Liver (tissue), 9 donors: ENCODE data around the gene TMEM205. TPM values are rescaled to one million over a fixed set of nuclear protein-coding genes. Genes with fewer than 3 reads are reported as not detected.

ENCODE experiments used
- DNase-seq: peaks from one replicate; pipeline ENCODE4 v3.0.0-alpha.2; 2017; ENCODE audit warnings: low spot score
- H3K27ac ChIP-seq, 2 donors: one replicate each; pipeline ENCODE4 v1.7.0; 2013; ENCODE audit warnings: inconsistent platforms in 2 of 2, low read length in 2 of 2, control low read depth in 1 of 2, low read depth in 1 of 2, mild to moderate bottlenecking in 1 of 2
- H3K27me3 ChIP-seq, 4 donors: one replicate each; pipeline versions ENCODE4 v1.6.1 to v1.7.0; 2013; ENCODE audit warnings: low read length in 3 of 4, inconsistent platforms in 1 of 4, mild to moderate bottlenecking in 1 of 4, moderate library complexity in 1 of 4; ENCODE audit not compliant: control insufficient read depth in 4 of 4, insufficient read depth in 4 of 4
- H3K36me3 ChIP-seq, 4 donors: one replicate each; pipeline versions ENCODE4 v1.6.1 to v1.7.0; 2013; ENCODE audit warnings: low read length in 3 of 4, mild to moderate bottlenecking in 3 of 4, low read depth in 1 of 4, moderate library complexity in 1 of 4; ENCODE audit not compliant: control insufficient read depth in 4 of 4, insufficient read depth in 3 of 4
- H3K4me1 ChIP-seq, 4 donors: one replicate each; pipeline versions ENCODE4 v1.6.1 to v1.7.0; 2013; ENCODE audit warnings: low read length in 3 of 4, mild to moderate bottlenecking in 3 of 4, moderate library complexity in 1 of 4; ENCODE audit not compliant: control insufficient read depth in 4 of 4, insufficient read depth in 4 of 4
- H3K4me3 ChIP-seq, 3 donors: one replicate each; pipeline versions ENCODE4 v1.6.1 to v1.7.0; 2013; ENCODE audit warnings: low read length in 3 of 3, control low read depth in 1 of 3, low read depth in 1 of 3, mild to moderate bottlenecking in 1 of 3
- H3K9ac ChIP-seq, 2 donors: one replicate each; pipeline ENCODE4 v1.7.0; 2013; ENCODE audit warnings: low read length in 2 of 2, mild to moderate bottlenecking in 2 of 2, moderate library complexity in 2 of 2, control low read depth in 1 of 2, low read depth in 1 of 2
- H3K9me3 ChIP-seq, 4 donors: one replicate each; pipeline versions ENCODE4 v1.6.1 to v1.7.0; 2013; ENCODE audit warnings: low read length in 3 of 4; ENCODE audit not compliant: control insufficient read depth in 4 of 4
- EGR1 ChIP-seq, 2 donors: IDR thresholded peaks; 2 replicates each; pipeline ENCODE4 v1.6.1; 2016 to 2018; ENCODE audit warnings: antibody characterized with exemption in 2 of 2, low read depth in 2 of 2
- FOXA1 ChIP-seq: IDR thresholded peaks from 2 replicates; pipeline ENCODE4 v1.6.1; 2016; ENCODE audit warnings: antibody characterized with exemption
- FOXA2 ChIP-seq: IDR thresholded peaks from 2 replicates; pipeline ENCODE4 v1.6.1; 2016; ENCODE audit warnings: antibody characterized with exemption
- GABPA ChIP-seq, 2 donors: IDR thresholded peaks in 1 of 2; conservative IDR thresholded peaks in 1 of 2; 2 replicates each; pipeline ENCODE4 v1.6.1; 2016; ENCODE audit warnings: antibody characterized with exemption in 2 of 2, mild to moderate bottlenecking in 1 of 2, moderate library complexity in 1 of 2
- HNF4A ChIP-seq, 2 donors: conservative IDR thresholded peaks; 2 replicates each; pipeline ENCODE4 v1.6.1; 2016; ENCODE audit warnings: antibody characterized with exemption in 2 of 2, mild to moderate bottlenecking in 2 of 2
- NR2F2 ChIP-seq: IDR thresholded peaks from 2 replicates; pipeline ENCODE4 v1.6.1; 2016; ENCODE audit warnings: antibody characterized with exemption
- SP1 ChIP-seq: IDR thresholded peaks from 2 replicates; pipeline ENCODE4 v1.6.1; 2018; ENCODE audit warnings: antibody characterized with exemption, mild to moderate bottlenecking
- YY1 ChIP-seq: IDR thresholded peaks from 2 replicates; pipeline ENCODE4 v1.6.1; 2016; ENCODE audit warnings: antibody characterized with exemption, mild to moderate bottlenecking
- WGBS: extraction: QIAGEN DNeasy Blood & Tissue Kit; methylation state at CpG from one replicate; pipeline ENCODE4 v1.1.7; 2013; 5-methylcytosine and 5-hydroxymethylcytosine counted together
- polyA plus RNA-seq, 2 donors: library from polyadenylated mRNA; stranded (reverse) in 1 of 2; unstranded in 1 of 2; fragments of 200-250 nt in 1 of 2; fragments of >200 nt in 1 of 2; fragmentation: Nextera tagmentation in 1 of 2; extraction: Ambion mirVana in 1 of 2; gene quantifications; one replicate each; pipeline versions ENCODE4 v1.2.1 to v1.2.3, GENCODE V29; 2013 to 2015
- total RNA-seq, 2 donors: library from RNA; depleted of rRNA; stranded (reverse); fragments of >200 nt; gene quantifications; one replicate each; pipeline ENCODE4 v1.2.3, GENCODE V29; 2014
- TF ChIP-seq, protein P1 (sequence below): IDR thresholded peaks from 2 replicates; pipeline ENCODE4 v1.6.1; 2016; ENCODE audit warnings: antibody characterized with exemption
- TF ChIP-seq, protein P2 (sequence below): IDR thresholded peaks from 2 replicates; pipeline ENCODE4 v1.6.1; 2016; ENCODE audit warnings: antibody characterized with exemption
- TF ChIP-seq, protein P3 (sequence below): fragments of 150-350 bp; IDR thresholded peaks from 2 replicates; pipeline ENCODE4 v1.5.1; 2017; ENCODE audit warnings: improper control_type of control experiment, low read depth, low read length; ENCODE audit not compliant: missing input control
- donor health status: healthy.
- donor health status: healthy.
- donor health status: healthy.
- donor health status: healthy.
- donor health status: healthy.

The TMEM205 gene
- total and polyA plus RNA-seq, 4 donors: 110 to 410 (median 272) TPM

DNA sequence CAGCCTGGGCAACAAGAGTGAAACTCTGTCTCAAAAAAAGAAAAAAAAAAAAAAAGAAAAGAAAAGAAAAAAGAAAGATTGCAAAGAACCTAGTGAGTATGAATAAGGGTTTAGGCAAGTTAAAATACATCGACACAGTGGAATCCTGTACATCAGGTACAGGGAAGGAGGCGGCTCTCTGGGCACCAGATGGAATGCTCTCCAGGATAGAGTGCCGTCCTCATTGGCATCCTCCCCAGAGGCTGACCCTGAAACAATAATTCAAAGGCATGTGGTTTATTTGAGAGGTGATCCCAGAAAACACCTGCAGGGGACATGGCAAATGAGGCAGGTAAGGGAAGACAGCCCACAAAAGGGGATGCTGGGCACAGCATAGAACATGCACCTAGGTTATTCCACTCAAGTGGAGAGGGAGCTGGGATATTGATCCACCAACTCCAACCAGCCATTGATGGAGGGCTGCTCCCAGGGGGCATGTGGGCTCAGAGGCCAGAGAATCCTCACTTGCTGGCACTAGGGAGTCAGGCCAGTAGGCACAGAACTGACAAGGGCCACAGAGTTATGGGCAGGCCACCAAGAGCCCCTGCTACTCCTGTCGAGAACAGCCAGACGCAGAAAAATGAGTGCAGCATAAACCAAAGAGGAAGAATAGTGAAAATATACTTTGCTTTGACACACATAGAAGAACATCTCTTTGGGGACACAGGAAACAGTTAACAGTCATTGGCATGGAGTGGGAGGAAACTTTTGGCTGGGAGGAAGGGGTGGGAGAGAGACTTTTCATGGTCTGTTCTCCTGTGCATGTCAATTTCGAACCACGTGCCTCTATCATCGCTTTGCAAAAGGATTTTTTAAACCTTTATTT is 45.9 kb downstream of the TMEM205 start:
- no peak overlapping the region for H3K9ac ChIP-seq
- no peak overlapping the region for H3K27ac ChIP-seq
- no peak overlapping the region for H3K4me3 ChIP-seq
- H3K4me1 ChIP-seq: no peaks in the 10 kb centered on the region
- H3K36me3 ChIP-seq: no peaks in the 10 kb centered on the region
- WGBS: 83% methylated on average over 8 of the region's 8 CpGs
- no peaks in the 10 kb centered on the region for H3K27me3 ChIP-seq
- no peak for DNase-seq
- no peaks in the 10 kb centered on the region for H3K9me3 ChIP-seq
- TF ChIP-seq FOXA1: no peak
- TF ChIP-seq, protein P1, sequence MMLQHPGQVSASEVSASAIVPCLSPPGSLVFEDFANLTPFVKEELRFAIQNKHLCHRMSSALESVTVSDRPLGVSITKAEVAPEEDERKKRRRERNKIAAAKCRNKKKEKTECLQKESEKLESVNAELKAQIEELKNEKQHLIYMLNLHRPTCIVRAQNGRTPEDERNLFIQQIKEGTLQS: no peak
- no peak for TF ChIP-seq FOXA2
- no peak for TF ChIP-seq GABPA (IDR thresholded peaks at IDR 0.05 in 1 of 2, conservative IDR thresholded peaks at IDR 0.05 in 1 of 2)
- TF ChIP-seq, protein P2, sequence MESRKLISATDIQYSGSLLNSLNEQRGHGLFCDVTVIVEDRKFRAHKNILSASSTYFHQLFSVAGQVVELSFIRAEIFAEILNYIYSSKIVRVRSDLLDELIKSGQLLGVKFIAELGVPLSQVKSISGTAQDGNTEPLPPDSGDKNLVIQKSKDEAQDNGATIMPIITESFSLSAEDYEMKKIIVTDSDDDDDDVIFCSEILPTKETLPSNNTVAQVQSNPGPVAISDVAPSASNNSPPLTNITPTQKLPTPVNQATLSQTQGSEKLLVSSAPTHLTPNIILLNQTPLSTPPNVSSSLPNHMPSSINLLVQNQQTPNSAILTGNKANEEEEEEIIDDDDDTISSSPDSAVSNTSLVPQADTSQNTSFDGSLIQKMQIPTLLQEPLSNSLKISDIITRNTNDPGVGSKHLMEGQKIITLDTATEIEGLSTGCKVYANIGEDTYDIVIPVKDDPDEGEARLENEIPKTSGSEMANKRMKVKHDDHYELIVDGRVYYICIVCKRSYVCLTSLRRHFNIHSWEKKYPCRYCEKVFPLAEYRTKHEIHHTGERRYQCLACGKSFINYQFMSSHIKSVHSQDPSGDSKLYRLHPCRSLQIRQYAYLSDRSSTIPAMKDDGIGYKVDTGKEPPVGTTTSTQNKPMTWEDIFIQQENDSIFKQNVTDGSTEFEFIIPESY: no peak
- TF ChIP-seq, protein P3, sequence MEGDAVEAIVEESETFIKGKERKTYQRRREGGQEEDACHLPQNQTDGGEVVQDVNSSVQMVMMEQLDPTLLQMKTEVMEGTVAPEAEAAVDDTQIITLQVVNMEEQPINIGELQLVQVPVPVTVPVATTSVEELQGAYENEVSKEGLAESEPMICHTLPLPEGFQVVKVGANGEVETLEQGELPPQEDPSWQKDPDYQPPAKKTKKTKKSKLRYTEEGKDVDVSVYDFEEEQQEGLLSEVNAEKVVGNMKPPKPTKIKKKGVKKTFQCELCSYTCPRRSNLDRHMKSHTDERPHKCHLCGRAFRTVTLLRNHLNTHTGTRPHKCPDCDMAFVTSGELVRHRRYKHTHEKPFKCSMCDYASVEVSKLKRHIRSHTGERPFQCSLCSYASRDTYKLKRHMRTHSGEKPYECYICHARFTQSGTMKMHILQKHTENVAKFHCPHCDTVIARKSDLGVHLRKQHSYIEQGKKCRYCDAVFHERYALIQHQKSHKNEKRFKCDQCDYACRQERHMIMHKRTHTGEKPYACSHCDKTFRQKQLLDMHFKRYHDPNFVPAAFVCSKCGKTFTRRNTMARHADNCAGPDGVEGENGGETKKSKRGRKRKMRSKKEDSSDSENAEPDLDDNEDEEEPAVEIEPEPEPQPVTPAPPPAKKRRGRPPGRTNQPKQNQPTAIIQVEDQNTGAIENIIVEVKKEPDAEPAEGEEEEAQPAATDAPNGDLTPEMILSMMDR: no peak
- TF ChIP-seq EGR1 (IDR thresholded peaks at IDR 0.05; ENCODE audit: low read depth in 2 of 2): no peak
- TF ChIP-seq YY1: no peak

DNA sequence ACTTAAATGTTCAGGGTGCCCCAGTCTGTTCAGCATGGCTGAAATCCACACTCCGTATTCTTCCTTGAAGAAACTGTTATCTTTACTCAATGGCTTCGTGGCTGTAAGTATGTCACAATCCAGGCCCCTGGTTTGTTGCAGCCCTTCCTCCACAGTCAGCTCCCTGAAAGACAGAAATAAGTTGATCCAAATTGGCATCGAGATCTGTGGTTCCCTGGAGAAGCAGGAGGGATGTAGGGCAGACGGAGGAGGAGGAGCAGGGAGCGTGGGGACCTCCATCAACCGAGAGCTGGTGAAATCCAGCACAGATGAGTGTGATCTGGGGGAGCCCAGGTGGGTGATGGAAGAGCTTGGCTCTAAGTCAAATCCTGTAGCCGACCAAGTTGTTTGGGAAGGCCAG is 49.8 kb downstream of the TMEM205 start:
- WGBS: 66% methylated on average over 7 of the region's 7 CpGs
- Histone ChIP-seq H3K9ac (no peak overlapping the region), H3K27ac (no peak overlapping the region), H3K4me3 (no peak overlapping the region), H3K4me1 (peaks cover 0 to 9% (median 4%) of the 10 kb centered on the region in 4 donors), H3K36me3 (no peaks in the 10 kb centered on the region), H3K9me3 (no peaks in the 10 kb centered on the region), H3K27me3 (no peaks in the 10 kb centered on the region)
- DNase-seq: no peak
- TF ChIP-seq, protein P1: no peak
- TF ChIP-seq NR2F2 (no peak), FOXA2 (no peak), SP1 (no peak), HNF4A (conservative IDR thresholded peaks at IDR 0.05) (no peak)
- TF ChIP-seq, protein P2: no peak
